Amniotic stem cell (primary cell): ENCODE results near the gene GTF3C6.
A peak's percentile ranks its signal among the peaks of the same experiment; 100 is the strongest.
"Not testable (repeated sequence)": the region's sequence is repeated elsewhere in the genome, so short reads cannot be mapped to it uniquely, and the experiment has no call there.

Experiments used
- DNase-seq: peaks from one replicate; lab custom pipeline; 2025; lab: John Stamatoyannopoulos, UW

The GTF3C6 gene

GRCh38 chr6:110958329-110959192 lies at the start of gene GTF3C6:
GTF3C6 (plus strand) TSS chr6:110958706; CDS start chr6:110958770, 64 bp downstream.
- peak; percentile 81 for DNase-seq

- no peak for DNase-seq
Observed at GRCh38 chr6:110930781-110931180, 27.7 kb upstream of the GTF3C6 start.

DNA sequence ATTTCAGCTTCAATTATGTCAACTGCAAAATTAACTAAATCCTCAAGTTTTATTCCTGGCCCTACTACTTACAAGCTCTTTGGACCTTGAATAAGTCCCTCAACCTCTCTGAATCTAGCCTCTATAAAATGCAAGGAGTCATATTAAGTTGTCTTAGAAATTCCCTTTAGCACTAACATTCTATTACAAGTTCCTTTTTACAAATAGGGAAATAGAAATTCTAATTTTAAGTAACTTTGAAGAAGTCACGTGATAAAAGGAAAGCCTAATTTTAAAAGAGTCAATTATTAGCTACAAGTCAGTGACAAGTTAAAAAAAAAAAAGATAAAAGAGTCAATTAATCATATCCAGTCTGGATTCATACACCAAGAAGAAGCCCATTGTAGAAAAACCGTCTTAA lies 24.6 kb upstream of the GTF3C6 start:
- DNase-seq, result no peak

DNA sequence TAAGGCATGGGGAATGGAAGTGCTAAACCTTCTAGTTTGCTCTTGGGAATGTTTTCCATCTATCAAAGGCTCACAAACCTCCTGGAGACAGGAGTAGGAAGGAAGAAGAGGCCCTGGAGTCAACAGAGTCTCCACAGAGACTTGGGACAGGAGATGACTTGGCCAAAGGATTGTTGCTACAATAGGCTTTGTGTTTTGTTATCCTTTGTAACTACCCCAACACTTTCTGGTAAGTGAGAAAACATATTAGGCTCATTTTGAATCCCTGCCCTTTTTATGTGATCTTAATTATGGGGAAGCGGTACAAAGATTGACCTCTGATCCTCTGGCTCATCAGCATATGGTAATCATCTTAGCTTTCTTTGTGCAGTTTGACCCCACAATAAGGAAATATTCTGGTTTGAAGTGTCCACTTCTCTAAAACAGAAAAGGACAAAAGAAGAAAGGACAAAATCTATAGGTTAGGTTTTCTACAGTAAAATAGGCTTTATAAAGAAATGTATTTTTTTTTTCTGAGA lies 24.1 kb upstream of the GTF3C6 start:
- DNase-seq, result no peak

GRCh38 chr6:110935171-110935570 lies 23.3 kb upstream of the GTF3C6 start:
- DNase-seq, result no peak

- DNase-seq, result no peak
Observed at GRCh38 chr6:110938171-110938570, 20.3 kb upstream of the GTF3C6 start.

DNA sequence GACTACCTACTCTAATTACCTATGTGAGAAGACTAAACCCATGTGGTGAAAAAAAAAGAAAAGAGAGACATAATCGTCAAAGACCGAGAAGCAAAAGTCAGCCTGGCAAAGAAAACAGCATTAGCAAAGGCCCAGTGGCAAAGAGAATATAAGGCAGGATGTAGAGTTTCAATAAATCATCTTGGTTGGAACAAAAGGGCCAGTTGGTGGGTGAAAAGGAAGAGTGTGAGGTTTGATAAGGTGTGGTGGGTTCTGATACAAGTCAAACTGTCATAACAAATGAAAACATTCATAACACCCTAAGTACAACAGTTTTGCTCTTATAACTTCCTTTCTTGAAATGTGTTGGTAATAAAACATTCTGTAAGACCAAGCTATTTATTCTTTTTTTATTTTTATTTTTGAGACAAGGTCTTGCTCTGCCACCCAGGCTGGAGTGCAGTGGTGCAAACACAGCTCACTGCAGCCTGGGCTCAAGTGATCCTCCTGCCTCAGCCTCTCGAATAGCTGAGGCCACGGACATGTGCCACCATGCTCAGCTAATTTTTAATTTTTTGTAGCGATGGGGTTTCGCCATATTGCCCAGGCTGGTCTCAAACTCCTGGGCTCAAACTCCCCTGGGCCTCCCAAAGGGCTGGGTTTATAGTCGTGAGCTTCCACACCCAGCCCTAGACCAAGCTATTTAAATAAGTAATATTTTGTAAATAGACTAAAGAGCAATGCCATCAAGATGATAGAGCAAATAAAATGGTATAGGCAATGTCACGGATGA lies 18.9 kb upstream of the GTF3C6 start:
- no peak for DNase-seq

DNA sequence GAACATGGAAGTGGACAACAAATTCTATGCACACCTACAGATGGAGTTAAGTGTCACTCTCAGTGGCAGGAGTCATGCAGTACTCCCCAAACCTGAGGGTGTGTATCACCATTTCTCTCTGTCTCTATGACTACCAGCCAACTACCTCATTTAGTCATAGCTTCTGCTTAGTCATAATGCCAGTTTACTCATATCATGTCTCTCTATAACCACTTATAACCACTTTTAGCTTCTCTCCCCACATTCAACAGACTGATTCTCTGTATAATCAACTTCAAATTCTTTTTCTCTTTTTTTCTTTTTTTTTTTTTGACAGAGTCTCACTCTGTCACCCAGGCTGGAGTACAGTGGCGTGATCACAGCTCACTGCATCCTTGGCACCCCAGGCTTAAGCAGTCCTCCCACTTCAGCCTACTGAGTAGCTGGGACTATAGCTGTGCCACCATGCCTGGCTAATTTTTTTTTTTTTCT lies 13.8 kb upstream of the GTF3C6 start:
- peak; percentile 64 for DNase-seq

DNA sequence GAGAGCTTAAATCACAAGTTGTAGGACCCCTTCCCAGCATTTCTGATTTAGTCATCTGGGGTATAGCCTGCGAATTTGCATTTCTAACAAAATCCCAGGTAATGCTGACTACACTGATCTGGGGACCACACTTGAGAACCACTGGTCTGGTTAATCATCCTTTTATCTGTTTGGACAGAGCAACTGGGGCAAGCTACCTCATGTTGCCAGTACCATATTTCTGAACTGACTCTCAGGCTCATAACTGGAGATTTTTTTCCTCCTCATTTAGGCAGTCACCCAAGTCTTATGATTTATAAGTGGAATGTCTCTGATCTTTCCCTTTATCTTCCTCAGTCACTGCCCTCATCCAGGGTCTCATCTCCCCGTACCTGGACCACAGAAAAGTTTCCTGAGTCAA lies 12.0 kb upstream of the GTF3C6 start:
- DNase-seq, result no peak

DNA sequence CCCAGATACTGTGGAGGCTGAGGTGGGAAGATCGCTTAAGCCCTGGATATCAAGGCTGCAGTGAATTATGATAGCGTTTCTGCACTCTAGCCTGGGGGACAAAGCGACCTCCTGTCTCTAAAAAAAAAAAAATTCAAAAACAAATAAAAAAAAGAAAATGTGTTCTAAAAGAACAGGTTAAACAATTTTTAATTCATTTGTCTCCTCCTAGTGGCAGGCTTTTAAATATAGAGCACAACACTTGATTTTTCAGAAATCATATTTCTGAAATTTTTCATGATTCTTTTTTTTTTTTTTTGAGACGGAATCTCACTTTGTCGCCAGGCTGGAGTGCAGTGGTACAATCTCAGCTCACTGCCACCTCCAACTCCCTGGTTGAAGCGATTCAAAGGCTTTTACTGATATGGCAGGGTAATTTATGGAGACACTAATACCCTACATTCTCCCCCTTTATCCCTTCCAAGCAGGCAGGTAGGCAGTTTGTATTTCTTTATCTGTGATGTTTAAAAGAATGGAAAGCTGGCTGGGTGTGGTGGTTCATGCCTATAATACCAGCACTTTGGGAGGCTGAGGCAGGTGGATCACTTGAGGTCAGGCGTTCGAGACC lies 8.7 kb upstream of the GTF3C6 start:
- peak; percentile 16 for DNase-seq

DNA sequence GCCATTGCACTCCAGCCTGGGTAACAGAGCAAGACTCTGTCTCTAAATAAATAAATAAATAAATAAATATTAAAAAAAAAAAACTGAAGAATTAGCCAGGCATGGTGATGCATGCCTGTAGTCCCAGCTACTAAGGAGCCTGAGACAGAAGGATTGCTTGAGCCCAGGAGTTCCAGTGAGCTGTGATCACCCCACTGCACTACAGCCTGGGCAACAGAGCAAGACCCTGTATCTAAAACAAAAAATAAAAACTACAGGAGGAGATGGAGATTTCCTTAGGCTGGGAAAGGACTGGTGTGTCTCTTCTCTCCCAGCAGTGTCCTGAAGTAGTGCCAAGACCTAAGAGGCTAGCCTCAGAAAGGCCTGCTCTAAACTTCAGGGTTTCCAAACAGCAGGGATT lies 8.1 kb upstream of the GTF3C6 start:
- no peak for DNase-seq

- DNase-seq, result no peak
Observed at GRCh38 chr6:110951008-110951407, 7.5 kb upstream of the GTF3C6 start.

DNA sequence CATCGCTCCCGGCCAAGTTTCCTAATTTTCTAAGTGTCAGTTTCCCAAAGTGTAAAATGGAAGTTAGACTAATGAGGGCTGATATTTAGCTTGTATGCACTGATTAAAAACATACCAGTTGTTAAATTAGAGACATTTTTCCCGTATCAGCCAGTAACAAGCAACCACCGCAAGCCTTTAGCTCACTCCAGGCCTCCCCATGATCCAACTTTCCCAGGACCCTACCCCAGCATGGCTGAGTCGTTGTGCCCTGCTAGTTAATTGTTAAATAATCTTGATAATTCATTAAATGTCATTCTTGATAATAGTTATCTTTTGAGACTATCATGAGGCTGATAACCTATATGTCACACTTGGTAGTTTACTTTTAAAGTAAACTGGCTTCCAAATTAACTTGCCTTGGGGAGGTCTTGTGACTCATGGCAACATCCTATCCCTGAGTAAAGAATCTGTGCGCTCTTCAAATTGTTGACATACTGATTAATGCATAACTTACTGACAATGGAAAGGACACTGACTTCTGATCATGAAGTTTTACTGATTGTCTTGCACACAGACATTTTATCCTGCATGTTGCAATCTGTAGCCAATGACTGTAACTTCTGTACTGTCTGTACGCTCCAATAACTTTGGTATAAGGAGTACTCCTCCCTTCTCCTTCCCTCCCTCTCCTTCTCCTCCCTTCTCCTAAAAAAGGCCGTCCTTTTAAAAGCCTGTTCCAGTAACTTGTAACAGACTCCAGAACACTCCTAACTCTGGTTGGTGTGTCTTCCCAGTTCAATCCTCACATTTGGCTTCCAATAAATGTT lies 6.3 kb upstream of the GTF3C6 start:
- DNase-seq, result peak; percentile 5

DNA sequence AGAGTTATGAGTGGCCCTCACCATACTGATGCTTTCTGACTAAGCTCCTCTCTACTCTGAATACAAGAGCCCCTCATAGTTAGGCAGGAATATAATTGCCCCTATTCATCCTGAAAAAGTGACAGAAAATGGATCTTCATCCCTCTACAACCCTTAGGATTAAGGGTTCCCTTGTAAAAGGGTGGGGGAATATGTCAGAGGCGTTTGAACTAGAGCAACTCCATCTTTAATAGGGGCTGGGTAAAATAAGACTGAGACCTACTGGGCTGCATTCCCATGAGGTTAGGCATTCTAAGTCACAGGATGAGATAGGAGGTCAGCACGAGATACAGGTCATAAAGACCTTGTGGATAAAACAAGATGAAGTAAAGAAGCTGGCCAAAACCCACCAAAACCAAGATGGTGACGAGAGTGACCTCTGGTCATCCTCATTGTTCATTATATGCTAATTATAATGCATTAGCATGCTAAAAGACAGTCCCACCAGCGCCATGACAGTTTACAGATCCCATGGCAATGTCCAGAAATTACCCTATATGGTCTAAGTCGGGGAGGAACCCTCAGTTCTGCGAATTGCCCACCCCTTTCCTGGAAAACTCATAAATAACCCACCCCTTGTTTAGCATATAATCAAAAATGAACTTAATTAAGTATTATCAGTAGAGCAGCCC lies 4.7 kb upstream of the GTF3C6 start:
- DNase-seq, result no peak

GRCh38 chr6:110960014-110960390 lies 1.5 kb downstream of the GTF3C6 start:
- DNase-seq, result no peak

DNA sequence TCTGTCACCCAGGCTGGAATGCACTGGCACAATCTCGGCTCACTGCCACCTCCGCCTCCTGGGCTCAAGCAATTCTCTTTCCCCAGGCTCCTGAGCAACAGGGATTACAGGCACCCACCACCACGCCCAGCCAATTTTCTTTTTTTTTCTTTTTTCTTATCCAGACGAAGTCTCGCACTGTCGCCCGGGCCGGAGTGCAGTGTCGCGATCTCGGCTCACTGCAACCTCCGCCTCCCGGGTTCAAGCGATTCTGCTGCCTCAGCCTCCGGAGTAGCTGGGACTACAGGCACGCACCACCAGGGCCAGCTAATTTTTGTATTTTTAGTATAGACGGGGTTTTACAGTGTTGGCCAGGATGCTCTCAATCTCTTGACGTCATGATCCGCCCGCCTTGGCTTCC lies 4.1 kb downstream of the GTF3C6 start:
- not testable (repeated sequence) for DNase-seq

DNA sequence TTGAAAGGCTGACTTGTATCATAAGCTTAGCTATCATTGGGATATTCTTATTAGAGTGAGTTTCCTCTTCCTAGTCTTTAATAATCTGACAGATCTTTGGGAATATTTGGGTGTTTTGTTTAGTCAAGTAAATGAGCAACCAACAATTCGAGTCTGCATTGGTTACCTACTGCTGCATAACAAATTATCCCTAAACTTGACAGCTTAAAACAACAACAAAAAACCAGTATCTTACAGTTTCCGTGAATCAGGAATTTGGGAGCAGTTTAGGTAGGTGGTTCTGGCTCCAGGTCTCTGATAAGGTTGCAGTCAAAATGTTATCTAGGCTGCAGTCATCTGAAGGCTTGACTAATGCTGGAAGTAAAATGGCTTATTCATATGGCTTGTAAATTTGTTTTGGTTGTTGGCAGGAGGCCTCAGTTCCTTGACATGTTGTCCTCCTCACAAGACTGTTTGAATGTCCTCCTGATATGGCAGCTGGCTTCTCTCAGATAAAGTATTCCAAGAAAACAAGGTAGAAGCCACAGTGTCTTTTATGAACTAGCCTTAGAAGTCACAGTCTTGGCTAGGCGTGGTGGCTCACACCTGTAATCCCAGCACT lies 7.2 kb downstream of the GTF3C6 start:
- DNase-seq, result no peak

- DNase-seq, result not testable (repeated sequence)
Observed at GRCh38 chr6:110968661-110969060, 10.2 kb downstream of the GTF3C6 start.

GRCh38 chr6:110971468-110971867 lies 13.0 kb downstream of the GTF3C6 start:
- DNase-seq, result no peak

DNA sequence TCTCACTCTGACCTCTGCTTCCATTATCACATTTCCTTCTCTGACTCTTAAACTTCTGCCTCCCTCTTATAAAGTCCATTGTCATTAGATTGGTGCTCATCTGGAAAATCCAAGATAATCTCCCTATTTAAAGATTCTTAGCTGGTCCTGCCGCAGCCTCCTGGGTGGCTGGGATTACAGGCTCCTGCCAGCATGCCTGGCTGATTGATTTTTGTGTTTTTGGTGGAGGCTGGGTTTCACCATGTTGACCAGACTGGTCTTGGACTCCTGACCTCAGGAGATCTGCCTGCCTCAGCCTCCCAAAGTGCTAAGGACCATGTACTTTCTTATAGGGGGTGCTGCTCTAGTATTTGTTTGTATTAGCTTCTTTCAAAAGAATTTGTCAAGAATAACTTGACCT lies 18.1 kb downstream of the GTF3C6 start:
- no peak for DNase-seq
